Neuronal stem cell (in vitro differentiated cells): ENCODE results near the gene QPRT.
"Not testable (repeated sequence)": the region's sequence is repeated elsewhere in the genome, so short reads cannot be mapped to it uniquely, and the experiment has no call there.

Experiments
- DNase-seq: peaks from one replicate; pipeline ENCODE4 v3.0.0-alpha.2; 2013; ENCODE audit warnings: low spot score
- H2AFZ ChIP-seq: one replicate; pipeline ENCODE4 v1.6.1; 2013; ENCODE audit warnings: mild to moderate bottlenecking, low read length, inconsistent platforms
- H2AK5ac ChIP-seq: 2 replicates; pipeline ENCODE4 v1.6.1; 2013; ENCODE audit warnings: low read depth, mild to moderate bottlenecking, inconsistent platforms, low read length, moderate library complexity, mixed read lengths
- H2BK120ac ChIP-seq: 2 replicates; pipeline ENCODE4 v1.6.1; 2013; ENCODE audit warnings: low read depth, mild to moderate bottlenecking, inconsistent platforms, low read length, moderate library complexity, mixed read lengths
- H2BK12ac ChIP-seq: one replicate; pipeline ENCODE4 v1.6.1; 2013; ENCODE audit warnings: low read length, inconsistent platforms
- H2BK15ac ChIP-seq: 2 replicates; pipeline ENCODE4 v1.6.1; 2013; ENCODE audit warnings: mild to moderate bottlenecking, low read length, inconsistent platforms, mixed read lengths
- H2BK5ac ChIP-seq: one replicate; pipeline ENCODE4 v1.6.1; 2013; ENCODE audit warnings: inconsistent platforms, mild to moderate bottlenecking, low read length, moderate library complexity
- H3K14ac ChIP-seq: one replicate; pipeline ENCODE4 v1.6.1; 2013; ENCODE audit warnings: low read length, inconsistent platforms
- H3K18ac ChIP-seq: 2 replicates; pipeline ENCODE4 v1.6.1; 2013; ENCODE audit warnings: low read length, inconsistent platforms
- H3K23ac ChIP-seq: 2 replicates; pipeline ENCODE4 v1.6.1; 2013; ENCODE audit warnings: low read depth, mild to moderate bottlenecking, mixed read lengths, low read length, inconsistent platforms; ENCODE audit not compliant: poor library complexity
- H3K27ac ChIP-seq: replicated peaks from 3 replicates; pipeline ENCODE4 v1.5.1; 2013; ENCODE audit warnings: low read length, inconsistent platforms
- H3K27me3 ChIP-seq, 3 experiments: 2 replicates each; pipeline ENCODE4 v1.6.1; 2013; ENCODE audit warnings: low read length in 3 of 3, mild to moderate bottlenecking in 2 of 3, inconsistent platforms in 1 of 3, low read depth in 1 of 3, mixed read lengths in 1 of 3, moderate library complexity in 1 of 3; ENCODE audit not compliant: control insufficient read depth in 3 of 3, insufficient read depth in 3 of 3
- H3K36me3 ChIP-seq, 2 donors: replicated peaks in 1 of 2; 2 replicates each; pipeline ENCODE4 v1.6.1; 2013; ENCODE audit warnings: low read length in 2 of 2; ENCODE audit not compliant: control insufficient read depth in 2 of 2, insufficient read depth in 2 of 2
- H3K4ac ChIP-seq: 2 replicates; pipeline ENCODE4 v1.6.1; 2013; ENCODE audit warnings: inconsistent platforms, mild to moderate bottlenecking, low read length, moderate library complexity
- H3K4me1 ChIP-seq, 2 donors: 1 replicate in 1 of 2; 2 replicates in 1 of 2; pipeline ENCODE4 v1.6.1; 2013; ENCODE audit warnings: low read length in 2 of 2, low read depth in 1 of 2; ENCODE audit not compliant: control insufficient read depth in 2 of 2, insufficient read depth in 1 of 2
- H3K4me2 ChIP-seq: one replicate; pipeline ENCODE4 v1.6.1; 2013; ENCODE audit warnings: mild to moderate bottlenecking, low read length, inconsistent platforms; ENCODE audit not compliant: insufficient read depth, poor library complexity, severe bottlenecking
- H3K4me3 ChIP-seq, 2 donors: 2 replicates each; pipeline ENCODE4 v1.5.1; 2013; ENCODE audit warnings: low read length in 2 of 2, mild to moderate bottlenecking in 2 of 2, inconsistent platforms in 1 of 2, moderate library complexity in 1 of 2
- H3K79me1 ChIP-seq: one replicate; pipeline ENCODE4 v1.6.1; 2013; ENCODE audit warnings: low read depth, mild to moderate bottlenecking, inconsistent platforms, low read length, moderate library complexity
- H3K9ac ChIP-seq: one replicate; pipeline ENCODE4 v1.6.1; 2013; ENCODE audit warnings: mild to moderate bottlenecking, low read depth, low read length, inconsistent platforms; ENCODE audit not compliant: poor library complexity
- H3K9me3 ChIP-seq, 2 donors: replicated peaks in 1 of 2; 2 replicates each; pipeline versions ENCODE3 to v1.6.1; 2013; ENCODE audit warnings: low read length in 2 of 2, mild to moderate bottlenecking in 2 of 2, inconsistent platforms in 1 of 2, low read depth in 1 of 2, mixed read lengths in 1 of 2, moderate library complexity in 1 of 2; ENCODE audit not compliant: control insufficient read depth in 2 of 2, insufficient read depth in 1 of 2
- H4K8ac ChIP-seq: one replicate; pipeline ENCODE4 v1.6.1; 2013; ENCODE audit warnings: low read depth, mild to moderate bottlenecking, inconsistent platforms, low read length, moderate library complexity
- H4K91ac ChIP-seq: one replicate; pipeline ENCODE4 v1.6.1; 2013; ENCODE audit warnings: low read length, low read depth, mild to moderate bottlenecking, inconsistent platforms; ENCODE audit not compliant: poor library complexity
- WGBS, 2 donors: extraction: QIAGEN DNeasy Blood & Tissue Kit; methylation state at CpG; one replicate each; pipeline ENCODE4 v1.1.7; 2013; ENCODE audit warnings: missing lambda C conversion rate in 2 of 2, mixed read lengths in 1 of 2; ENCODE audit not compliant: insufficient read length in 2 of 2, insufficient replicate concordance in 1 of 2; ENCODE audit errors: extremely low coverage in 2 of 2; 5-methylcytosine and 5-hydroxymethylcytosine counted together

QPRT gene

DNA sequence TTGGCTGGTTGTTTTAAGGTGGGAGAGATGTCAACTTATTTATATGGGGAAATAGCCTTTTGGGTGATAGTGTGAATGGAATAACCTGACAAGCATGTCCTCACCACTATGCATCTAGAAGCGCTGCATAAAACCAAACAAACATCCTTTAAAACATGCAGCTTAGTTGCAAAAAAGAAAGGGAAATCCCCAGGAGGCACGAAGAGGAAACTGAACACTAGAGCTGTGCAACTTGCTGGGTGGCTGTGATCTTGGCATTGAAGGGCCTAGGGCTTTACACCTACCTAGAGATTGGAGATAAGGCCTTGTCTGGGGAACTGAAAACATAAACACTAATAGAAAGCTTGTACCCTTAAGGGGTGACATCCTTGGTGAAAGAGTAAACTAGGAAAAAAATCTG is 59.5 kb downstream of the QPRT start:
- peaks cover 0 to 4% (median 0%) of the 10 kb centered on the region in 3 experiments for H3K27me3 ChIP-seq
- H3K79me1 ChIP-seq: no peaks in the 10 kb centered on the region
- H2BK120ac ChIP-seq: no peak overlapping the region
- H4K8ac ChIP-seq: no peak overlapping the region
- H2BK15ac ChIP-seq: no peak overlapping the region
- no peak overlapping the region for H3K14ac ChIP-seq
- no peak overlapping the region for H2AK5ac ChIP-seq
- no peak overlapping the region for H3K4ac ChIP-seq
- H2BK5ac ChIP-seq: no peak overlapping the region
- H2AFZ ChIP-seq: no peak overlapping the region
- WGBS, 2 donors: no CpG with 5 or more reads among the region's 2 CpGs
- no peak overlapping the region for H3K4me3 ChIP-seq
- no peak overlapping the region for H3K23ac ChIP-seq
- H3K4me2 ChIP-seq: no peak overlapping the region
- H3K9me3 ChIP-seq: no peaks in the 10 kb centered on the region
- no peak overlapping the region for H3K27ac ChIP-seq
- no peaks in the 10 kb centered on the region for H3K36me3 ChIP-seq
- no peak overlapping the region for H3K18ac ChIP-seq
- no peak overlapping the region for H3K9ac ChIP-seq
- H3K4me1 ChIP-seq: no peaks in the 10 kb centered on the region
- no peak overlapping the region for H2BK12ac ChIP-seq
- no peak for DNase-seq
- no peak overlapping the region for H4K91ac ChIP-seq

- H2BK12ac ChIP-seq, H4K91ac ChIP-seq, H3K18ac ChIP-seq, H4K8ac ChIP-seq, H3K4ac ChIP-seq, H3K27ac ChIP-seq, H2BK15ac ChIP-seq, H2BK5ac ChIP-seq, H3K9me3 ChIP-seq, H3K27me3 ChIP-seq, H3K36me3 ChIP-seq, H3K4me3 ChIP-seq, H3K79me1 ChIP-seq, H3K4me2 ChIP-seq, H2AFZ ChIP-seq, DNase-seq, H3K14ac ChIP-seq, H3K23ac ChIP-seq, H2BK120ac ChIP-seq, H2AK5ac ChIP-seq, H3K4me1 ChIP-seq, H3K9ac ChIP-seq: not testable (repeated sequence)
- WGBS, 2 donors: no CpG with 5 or more reads among the region's 6 CpGs
Observed at GRCh38 chr16:29739927-29740629, 61.1 kb downstream of the QPRT start.

DNA sequence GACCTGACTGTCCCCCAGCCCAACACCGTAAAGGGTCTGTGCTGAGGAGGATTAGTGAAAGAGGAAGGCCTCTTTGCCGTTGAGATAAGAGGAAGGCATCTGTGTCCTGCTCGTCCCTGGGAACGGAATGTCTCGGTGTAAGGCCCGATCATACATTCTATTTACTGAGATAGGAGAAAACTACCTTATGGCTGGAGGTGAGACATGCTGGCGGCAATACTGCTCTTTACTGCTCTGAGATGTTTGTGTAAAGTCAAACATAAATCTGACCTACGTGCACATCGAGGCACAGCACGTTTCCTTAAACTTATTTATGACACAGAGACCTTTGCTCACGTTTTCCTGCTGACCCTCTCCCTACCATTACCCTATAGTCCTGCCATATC is 61.6 kb downstream of the QPRT start:
- no CpG with 5 or more reads among the region's 11 CpGs for WGBS, 2 donors
- H3K14ac ChIP-seq, H2AK5ac ChIP-seq, H3K27me3 ChIP-seq, H3K18ac ChIP-seq, H2BK15ac ChIP-seq, H3K36me3 ChIP-seq, H3K9me3 ChIP-seq, H3K4me1 ChIP-seq, H2BK120ac ChIP-seq, H4K91ac ChIP-seq, DNase-seq, H3K4me2 ChIP-seq, H3K4me3 ChIP-seq, H2AFZ ChIP-seq, H4K8ac ChIP-seq, H3K27ac ChIP-seq, H2BK12ac ChIP-seq, H3K4ac ChIP-seq, H3K23ac ChIP-seq, H3K9ac ChIP-seq, H3K79me1 ChIP-seq, H2BK5ac ChIP-seq: not testable (repeated sequence)

- H3K14ac ChIP-seq: no peak overlapping the region
- no peak overlapping the region for H2BK5ac ChIP-seq
- WGBS, 2 donors: no CpG with 5 or more reads among the region's 7 CpGs
- H2AK5ac ChIP-seq: no peak overlapping the region
- no peak overlapping the region for H3K4me2 ChIP-seq
- H4K91ac ChIP-seq: no peak overlapping the region
- no peak overlapping the region for H3K18ac ChIP-seq
- peaks cover 0 to 2% of the 10 kb centered on the region in 2 donors for H3K9me3 ChIP-seq
- H3K23ac ChIP-seq: no peak overlapping the region
- H3K9ac ChIP-seq: no peak overlapping the region
- no peak for DNase-seq
- no peak overlapping the region for H3K27ac ChIP-seq
- no peak overlapping the region for H3K4ac ChIP-seq
- H3K4me3 ChIP-seq: no peak overlapping the region
- no peak overlapping the region for H2BK12ac ChIP-seq
- no peak overlapping the region for H2BK15ac ChIP-seq
- no peak overlapping the region for H4K8ac ChIP-seq
- H3K27me3 ChIP-seq: peaks cover 0 to 4% (median 0%) of the 10 kb centered on the region in 3 experiments
- H2AFZ ChIP-seq: no peak overlapping the region
- H2BK120ac ChIP-seq: no peak overlapping the region
- no peaks in the 10 kb centered on the region for H3K79me1 ChIP-seq
- H3K36me3 ChIP-seq: no peaks in the 10 kb centered on the region
- H3K4me1 ChIP-seq: no peaks in the 10 kb centered on the region
Observed at GRCh38 chr16:29742683-29743275, 63.8 kb downstream of the QPRT start.
